ENCODE measurements around the gene ZC2HC1B.

The ZC2HC1B gene

DNA sequence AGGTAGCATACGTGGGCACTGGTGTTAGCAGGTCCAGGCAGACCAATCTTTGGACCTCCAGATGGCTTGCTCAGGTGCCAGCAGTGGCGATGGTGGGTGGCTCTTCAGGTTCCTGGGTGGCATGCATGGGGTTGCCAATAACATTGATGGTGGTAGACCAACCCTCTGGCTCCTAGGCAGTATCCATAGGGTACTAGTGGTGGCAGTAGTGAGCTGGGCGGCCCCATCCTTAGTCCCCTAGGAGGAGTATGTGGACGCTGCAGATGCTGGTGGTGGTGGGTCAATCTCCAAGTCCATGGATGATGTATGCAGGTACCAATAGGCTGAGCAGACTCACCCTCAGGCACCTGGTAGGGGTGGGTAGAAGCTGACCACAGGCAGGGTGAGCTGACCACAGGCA, 70.6 kb downstream of the ZC2HC1B start:
- no peak for DNase-seq (ENCODE audit: low read depth)

DNA sequence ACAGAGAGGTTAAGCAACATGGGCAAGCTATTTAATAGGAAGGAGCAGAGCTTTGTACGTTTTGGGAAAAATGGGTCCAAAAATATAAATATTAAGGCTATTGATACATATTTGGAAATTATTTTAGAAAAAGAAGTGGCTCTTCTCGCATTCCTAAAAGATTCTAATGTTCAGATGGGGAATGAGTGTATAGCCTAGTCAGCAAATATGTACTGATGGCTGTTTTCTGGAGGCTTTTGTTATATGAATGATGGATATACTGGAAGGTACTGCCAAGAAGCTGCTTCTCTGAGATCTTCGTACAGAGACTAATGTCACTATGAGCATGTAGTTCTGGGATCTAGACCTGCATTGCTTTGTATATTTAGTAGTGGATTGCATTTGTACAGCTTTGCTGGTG, 72.1 kb downstream of the ZC2HC1B start:
- no peak for DNase-seq (ENCODE audit: low read depth)

DNA sequence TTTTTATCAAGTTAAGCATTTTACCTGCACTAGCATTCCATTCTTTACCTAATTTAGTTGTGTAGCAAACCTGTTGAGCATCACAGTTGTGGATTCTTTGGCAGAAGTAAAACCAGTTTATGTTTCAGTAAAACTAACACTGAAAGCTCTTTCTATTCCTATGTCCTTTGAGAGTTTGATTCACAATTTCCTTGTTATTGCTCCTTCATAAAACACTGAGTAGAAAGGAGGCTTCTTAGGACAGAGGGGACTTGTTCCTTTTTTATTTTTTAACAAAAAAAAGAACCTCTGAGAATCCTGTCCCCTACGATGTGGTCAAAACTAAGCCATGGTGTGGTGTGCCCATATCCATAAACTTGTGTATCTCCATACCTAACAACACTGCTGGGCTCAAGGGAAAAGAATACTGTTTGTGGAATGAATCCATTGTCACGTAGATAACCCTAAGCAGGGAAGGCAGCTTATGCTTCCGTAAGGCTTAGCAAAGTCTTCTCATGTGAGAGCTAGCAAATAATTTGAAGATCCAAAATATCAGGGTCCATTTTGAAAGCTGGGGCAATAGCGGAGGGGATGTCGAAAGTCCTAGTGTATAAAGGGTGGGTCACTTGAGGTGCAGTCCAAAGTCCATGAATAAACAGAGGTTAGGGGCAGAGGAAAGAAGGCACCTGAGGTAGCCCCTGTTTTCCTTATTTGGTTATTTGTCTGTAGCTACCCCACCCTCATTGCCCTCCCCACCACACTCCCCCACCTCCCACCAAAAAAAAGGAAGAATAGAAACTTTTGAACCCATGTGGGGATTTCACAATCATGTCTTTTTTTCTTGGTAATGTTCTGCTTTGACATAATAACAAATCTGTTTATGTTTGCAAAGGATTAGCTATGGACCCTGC, 72.7 kb downstream of the ZC2HC1B start:
- no peak for DNase-seq (ENCODE audit: low read depth)

DNA sequence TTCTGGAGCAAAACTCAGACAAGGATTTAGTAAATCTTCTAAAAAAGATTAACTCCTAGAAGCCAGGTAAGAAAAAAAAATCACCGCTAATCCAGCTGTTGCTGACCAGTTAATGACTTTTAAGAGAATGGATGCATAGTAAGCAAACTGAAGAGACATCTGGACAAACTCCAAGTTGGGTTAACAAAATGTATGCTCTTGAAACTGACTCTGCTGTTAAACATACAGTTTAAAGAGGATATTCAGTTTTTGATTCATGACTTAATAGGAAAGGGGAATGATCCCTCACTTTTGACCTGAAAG, 73.3 kb downstream of the ZC2HC1B start:
- no peak for DNase-seq (ENCODE audit: low read depth)

DNA sequence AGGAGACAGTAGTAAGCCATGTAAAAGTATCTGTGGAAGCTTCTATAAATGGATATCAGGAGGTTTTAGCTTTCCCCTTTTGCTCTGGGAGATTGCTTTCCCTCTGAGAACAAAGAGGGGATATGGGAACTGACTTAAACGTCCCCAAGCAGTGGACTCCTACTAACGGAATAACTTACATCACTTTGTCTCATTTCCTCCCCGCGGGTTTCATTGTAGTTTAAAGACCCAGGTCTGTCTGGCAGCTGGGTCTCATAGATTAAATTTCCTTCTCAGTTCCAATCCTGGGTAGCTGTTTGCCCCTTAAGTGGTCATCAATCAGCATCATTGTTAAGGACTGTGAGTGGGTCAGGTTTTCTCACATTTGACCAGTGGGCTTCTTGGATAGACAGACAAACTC, 75.1 kb downstream of the ZC2HC1B start:
- no peak for DNase-seq (ENCODE audit: low read depth)

DNA sequence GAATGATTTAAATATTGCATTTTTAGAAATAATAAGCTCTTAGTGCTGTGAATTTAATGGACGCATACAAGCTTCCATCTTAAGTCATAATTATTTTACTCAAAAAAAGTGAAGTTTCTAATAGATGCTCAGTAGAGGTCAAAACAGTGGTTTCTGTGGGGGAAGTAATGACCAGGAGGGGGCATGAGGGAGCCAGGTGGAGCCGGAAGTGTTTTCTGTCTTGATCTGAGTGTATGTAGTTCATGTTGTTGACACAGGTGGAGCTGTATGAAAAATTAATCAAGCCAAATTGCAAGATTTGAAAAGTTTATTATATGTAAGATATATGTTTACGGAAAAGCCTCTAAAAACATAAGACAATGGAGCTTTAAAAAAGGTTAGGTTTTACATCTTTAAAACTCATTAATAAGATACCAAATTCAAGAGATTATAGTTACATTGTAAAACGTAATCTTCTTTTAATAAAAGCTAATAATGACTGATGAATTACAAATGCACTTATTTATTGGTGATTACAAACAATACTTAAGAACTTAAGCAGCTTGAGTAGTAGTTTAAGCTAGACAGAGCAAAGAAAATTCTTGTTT, 75.8 kb downstream of the ZC2HC1B start:
- DNase-seq (ENCODE audit: low read depth): peak; percentile 6

DNA sequence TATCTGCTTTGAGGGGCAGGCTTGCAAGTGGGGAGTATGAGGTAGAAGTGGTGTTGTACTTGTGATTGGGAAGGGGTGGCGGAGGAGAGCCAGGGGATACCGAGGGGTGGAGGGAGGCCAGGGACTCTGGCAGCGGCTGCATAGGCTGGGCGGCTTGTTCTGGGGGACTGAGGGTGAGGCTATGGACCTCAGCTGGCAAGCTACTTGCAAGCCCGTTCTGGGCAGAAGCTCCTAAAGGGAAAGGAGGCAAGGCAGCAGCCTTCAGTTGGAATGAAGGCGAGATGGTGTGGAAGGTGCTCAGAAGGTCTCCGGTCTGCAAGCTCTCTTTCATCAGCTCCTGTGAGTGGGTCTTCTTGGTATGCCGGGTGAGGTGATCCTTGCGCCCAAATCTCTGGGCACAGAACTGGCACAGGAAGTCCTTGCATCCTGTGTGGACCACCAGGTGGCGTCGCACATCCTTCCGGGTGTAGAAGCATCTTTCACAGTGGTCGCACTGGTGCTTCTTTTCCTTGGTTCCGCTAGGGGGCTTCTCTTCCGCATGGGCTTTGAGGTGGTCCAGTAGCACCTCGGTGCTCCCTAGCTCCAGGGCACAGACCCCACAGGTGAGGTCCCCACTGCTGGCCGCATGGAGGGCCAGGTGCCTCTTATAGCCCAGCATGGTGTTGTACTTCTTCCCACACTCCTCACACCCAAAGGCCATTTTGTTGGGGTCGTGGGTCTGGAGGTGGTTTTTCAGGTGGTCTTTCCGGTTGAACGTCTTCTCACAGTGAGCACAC, 77.8 kb downstream of the ZC2HC1B start:
- DNase-seq (ENCODE audit: low read depth): peak; percentile 19

DNA sequence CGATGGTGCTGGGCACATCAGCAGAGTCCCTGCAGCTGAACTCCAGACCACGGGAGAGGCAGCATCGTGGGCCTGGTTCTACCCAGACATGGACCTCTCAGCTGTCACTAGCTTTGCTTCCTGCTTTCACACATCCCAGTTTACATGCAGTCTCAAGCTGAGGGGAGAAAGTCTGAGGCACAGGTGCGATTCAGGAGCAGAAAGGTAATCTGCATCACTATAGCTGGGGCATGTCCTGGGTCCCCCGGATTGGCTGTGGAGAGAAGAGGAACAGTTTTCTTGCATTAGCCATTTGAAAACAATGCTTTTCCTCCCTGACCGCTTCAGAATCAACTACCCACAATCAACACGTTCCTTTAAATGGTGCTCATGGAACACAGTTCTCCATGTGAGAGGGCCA, 83.9 kb downstream of the ZC2HC1B start:
- no peak for DNase-seq (ENCODE audit: low read depth)

DNA sequence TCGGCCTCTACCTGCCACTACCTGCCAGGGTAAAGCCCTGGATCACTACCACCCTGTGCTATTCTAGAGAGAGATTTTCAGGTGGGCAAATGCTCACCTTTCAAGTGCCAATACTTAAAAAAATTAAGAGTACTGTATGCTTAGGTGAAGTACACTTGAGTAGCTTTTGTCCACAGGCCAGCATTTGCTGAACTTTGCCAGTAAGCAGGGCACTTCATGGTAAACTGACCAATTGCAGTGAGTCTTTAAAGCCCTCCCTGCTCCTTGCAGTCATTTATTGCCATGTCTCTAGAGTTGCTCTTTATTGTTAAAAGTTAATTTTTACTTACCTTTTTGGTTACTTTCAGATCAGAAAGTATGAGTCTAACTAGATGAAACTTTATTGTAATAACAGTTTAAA, 85.3 kb downstream of the ZC2HC1B start:
- DNase-seq (ENCODE audit: low read depth): no peak

DNA sequence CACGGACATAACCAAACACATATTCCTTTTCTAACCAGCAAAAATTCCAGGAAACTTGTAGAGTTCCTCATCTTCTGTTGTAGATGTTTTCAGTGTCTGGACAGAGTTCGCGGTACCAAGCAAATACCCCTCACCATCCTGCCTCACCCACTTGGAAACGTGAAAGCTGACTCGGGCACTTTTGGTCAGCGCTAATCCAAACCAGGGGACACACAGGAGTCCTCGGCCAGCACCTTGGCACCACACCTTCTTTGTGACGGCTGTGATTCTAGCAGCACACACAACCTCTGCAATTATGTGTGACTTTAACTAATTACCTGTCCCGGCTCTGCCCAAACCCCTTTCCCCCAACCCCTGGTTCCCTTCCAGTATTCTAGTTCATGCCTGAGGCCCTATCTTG, 85.7 kb downstream of the ZC2HC1B start:
- DNase-seq (ENCODE audit: low read depth): no peak

DNA sequence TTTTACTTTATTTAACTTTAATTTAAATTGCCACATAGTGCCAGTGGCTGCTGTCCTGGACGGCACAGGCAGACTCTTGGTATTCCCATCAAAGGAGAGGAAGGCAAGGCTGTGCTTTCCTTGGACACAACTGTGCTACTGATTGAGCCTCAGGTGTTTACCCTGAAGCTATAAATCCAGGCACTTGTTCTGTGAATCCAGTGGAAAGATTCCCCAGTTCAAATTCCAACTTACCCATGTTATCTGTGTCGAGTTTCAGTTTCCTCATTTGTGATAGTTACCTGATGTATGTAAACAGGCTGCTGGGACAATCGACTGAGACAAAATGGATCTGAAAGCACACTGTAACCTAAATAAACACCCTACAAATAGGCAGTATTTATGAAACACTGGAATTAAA, 86.6 kb downstream of the ZC2HC1B start:
- DNase-seq (ENCODE audit: low read depth): no peak

DNA sequence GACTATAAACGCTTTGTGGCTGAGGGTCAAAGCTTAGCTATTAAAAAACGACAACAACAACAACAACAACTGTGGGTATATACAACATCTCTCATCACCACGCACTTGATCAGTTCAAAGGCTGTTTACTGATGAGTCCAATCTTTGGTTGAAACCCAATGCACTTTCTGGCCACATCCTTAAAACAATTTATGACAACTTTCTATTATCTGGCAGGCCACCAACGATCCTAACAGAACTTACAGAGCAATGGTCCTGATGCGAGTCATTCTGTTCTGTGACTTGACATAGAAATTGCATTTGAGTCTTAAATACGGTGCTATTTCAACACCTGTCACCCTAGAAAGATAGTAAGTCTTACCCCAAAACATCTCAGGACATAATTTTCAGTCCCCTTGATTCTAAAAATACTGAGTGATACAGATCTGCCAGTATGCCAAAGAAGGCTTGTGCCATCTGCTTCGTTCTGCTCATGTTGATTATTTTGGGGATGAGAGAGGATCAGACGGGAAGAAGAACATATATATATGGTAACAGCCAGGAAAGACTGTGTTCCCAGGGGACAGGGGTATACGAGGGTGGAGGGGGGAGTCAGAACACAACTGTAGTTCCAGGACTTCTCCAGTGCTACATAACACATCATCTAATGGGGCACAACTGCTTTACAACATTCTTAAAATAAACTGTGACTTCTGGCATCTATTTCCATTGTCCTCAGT, 87.9 kb downstream of the ZC2HC1B start:
- DNase-seq (ENCODE audit: low read depth): no peak

DNA sequence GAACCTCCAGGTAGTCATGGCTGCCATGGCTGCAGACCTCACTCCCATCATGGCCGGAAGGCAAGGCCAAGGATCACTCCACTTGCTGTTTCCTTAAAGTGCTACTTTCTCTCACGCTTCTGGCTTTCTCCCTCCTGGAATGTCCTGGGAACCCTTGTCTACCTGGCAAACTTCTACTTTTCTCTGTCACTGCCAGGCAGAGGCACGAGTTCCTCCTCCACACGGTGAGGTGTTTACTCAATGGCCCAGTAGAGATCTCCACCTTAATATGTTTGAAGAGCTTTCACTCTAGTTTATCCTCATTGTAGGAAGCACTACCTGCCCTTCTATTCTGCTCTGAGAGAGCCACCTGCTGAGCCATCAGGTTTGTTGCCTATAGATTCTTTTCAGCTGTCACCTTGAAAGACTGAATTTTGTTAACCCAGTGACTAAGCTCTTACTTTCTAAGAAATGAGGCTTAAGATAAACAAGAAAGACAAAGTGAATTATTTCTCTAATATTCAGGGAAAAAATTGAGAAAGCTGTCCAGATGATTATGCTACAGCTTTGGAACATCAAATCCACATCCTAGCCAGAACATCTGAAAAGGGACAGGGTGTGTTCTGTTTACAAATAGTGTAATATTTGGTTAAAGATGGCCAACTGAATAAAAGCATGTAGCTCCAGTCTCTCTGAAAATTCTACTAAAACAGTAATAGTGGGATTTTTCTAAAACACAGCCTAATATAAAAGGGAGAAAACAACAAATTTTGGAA, 88.8 kb downstream of the ZC2HC1B start:
- DNase-seq (ENCODE audit: low read depth): no peak

DNA sequence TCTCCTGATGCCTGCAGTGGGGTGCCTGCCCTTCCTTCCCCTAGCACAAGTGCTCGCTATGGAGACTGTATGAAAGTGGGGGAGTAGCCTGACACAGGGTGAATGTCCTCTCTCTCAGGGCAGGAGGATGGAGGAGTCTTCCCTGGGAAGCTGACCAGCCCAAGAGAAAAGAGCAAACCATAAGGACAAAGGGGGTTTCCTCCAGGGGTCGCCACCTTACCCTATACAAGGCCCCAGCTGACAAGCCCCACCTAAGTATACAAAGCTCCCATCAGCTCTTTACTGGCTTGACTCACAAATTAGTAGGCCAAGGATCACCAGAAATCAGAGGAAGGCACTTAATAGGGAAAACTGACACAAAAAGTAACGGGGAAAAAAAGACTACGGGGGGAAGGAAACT, 89.6 kb downstream of the ZC2HC1B start:
- DNase-seq (ENCODE audit: low read depth): no peak

DNA sequence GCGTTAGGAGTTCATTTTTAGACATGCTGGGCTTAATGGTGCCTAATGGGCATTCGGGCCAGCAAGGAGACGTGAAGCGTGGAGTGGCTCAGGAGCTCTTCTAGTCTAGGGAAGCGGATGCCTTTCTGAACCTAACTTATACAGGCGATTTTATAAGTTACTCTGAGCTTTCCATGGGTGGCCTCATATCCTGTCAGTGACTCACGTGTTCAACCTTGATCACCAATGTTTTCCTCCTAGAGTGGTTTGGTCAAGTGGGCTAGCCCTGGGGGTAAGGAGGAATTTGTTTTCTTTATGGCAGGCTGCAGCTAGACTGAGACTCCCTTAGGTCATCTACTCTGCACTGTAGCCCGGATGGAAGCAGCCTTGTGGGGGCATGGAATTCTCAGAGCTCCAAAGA, 91.7 kb downstream of the ZC2HC1B start:
- no peak for DNase-seq (ENCODE audit: low read depth)

DNA sequence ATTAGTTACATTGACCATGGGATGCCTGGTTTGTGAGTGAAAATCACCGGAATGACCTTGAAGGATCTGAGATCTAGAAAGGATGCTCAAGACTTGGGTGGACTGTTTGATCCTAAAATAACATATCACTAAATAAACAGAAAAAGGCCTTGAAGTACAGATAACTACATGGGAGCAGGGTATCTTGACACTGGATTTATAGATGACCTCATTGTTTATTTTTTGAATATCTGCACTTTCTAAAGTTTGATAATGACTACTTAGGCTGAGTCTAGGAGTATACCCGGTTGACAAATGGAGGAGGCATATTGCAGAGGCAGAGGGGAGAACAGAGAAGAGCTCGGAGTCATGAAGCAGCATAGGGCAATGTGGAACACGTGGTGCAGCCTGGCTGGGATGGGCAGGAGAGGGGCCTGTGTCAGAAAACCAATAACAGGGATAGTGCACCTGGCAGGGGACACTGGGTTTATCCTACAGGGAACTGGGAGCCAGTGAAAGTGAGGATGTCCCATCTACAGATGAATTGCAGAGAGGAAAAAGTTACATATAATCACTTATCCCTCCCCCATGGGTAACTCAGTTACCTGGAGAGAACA, 93.5 kb downstream of the ZC2HC1B start:
- no peak for DNase-seq (ENCODE audit: low read depth)

DNA sequence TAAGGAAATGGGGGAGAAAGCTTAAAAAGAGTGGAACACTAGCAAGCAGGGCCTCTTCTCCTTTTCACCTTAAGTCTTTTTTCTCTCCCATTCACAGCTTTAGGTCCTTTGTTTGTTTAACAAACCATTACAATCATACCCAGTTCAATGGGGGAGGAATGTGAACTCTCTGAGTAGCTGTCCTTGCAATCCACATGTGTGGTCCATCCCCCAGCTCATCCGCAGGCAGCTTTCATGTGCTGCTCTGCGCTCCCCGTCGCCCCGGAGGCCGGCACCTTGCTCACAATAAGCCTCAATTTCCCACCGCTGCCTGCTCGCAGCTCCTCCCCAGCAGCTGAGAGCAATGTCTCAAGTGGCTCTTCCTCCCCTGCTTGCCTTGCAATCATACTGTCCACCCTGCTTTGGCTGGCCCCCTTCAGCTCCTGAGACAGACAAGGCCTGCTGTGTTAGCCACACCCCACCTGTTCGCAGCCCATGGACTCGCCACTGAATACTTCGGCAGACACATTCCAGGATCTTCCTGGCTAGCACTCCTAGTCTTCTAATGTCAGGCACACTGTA, 94.6 kb downstream of the ZC2HC1B start:
- DNase-seq (ENCODE audit: low read depth): no peak

DNA sequence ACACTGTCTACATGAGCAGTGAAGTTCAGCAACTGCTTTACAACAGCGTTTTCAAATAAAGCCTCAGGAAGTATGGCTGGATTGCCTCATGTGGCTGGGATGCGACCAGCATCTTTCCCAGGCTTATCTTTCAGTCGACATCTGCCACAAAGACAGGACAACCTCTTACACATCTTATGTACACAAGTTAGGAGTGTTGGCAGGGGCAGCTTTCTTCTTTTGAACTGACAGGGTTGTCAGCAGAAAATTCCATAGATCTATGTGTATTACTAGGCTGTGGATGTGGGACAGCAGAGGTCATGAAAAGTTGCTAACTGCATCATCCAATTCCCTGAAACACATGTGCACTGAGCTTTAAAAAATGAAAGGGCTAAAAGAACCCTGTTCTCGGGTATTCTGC, 95.7 kb downstream of the ZC2HC1B start:
- DNase-seq (ENCODE audit: low read depth): no peak

DNA sequence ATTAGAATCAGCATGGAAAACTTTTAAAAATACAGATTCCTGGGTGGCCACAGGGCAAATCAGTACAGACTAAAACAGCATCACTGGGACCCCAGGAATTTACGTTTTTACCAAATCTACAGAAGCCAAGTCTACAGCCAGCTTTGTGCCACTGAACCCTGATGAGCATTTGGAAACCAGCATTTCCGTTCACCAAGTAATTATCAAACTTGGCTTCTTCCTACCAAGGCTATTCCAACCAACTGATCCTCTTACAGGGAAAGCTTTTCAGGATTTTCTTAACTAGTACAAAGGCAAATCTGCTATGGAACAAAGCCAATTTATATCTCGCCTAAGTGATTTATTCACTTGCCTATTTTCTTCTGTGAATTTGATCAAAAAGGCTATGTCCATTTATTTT, 96.8 kb downstream of the ZC2HC1B start:
- DNase-seq (ENCODE audit: low read depth): no peak

DNA sequence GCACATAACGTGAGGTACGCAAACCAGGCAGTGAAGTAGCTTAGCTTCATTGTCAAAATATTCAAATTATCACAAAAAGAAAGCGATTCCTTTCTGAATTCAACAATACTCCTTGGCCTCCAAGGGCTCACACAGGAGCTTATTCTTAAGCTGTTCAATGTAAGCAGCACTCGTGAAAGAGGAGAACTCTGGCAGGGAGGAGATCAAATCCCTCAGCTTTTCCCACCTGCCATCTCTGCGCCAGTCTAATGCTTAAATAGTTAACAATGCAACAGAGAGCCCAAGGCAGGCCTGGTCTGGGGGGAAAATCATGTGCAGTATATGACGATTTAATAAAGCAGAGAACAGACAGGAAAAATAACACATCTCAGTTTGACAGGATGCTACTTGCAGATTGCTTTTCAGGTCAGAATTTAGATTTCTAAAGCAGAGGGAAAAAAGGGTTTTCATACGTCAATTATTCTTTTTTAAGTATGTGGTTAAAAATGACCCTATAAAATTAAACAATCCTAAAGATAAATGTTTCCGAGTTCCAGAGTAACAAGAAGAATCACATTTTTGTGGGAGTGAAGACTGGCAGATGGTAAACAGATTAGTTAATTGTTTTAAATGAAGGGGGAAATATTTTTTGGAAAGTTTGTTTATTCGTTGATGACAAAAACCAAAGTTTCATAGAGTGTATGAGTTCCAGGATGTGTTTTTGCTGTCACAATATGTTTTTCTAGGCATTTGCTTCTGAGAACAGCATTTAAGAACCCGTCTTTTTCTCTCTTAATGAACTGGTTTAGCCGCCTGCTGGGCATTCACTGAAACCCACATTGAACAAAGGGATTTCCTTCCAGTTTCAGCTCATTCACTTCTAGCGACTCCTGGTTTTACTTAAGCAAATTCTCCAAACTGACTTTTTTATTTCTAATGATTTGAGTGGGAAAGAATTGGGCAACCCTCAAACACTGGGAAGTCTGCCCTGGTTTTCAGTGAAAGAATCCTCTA, 97.9 kb downstream of the ZC2HC1B start:
- peak; percentile 63 for DNase-seq (ENCODE audit: low read depth)

Data from stromal cell of bone marrow (primary cell).